ENCODE results near the gene TOPBP1. TPM values are rescaled to one million over a fixed set of nuclear protein-coding genes. Genes with fewer than 3 reads are reported as not detected.
"Not testable (repeated sequence)": the region's sequence is repeated elsewhere in the genome, so short reads cannot be mapped to it uniquely, and the experiment has no call there.

TOPBP1 gene
- total and polyA plus RNA-seq, 2 donors from 2014 or later, result 4.8 to 15.2 TPM

- no peaks in the 10 kb centered on the region for H3K27me3 ChIP-seq (ENCODE audit: control insufficient read depth, insufficient read depth, low read length)
- intact Hi-C loops (cut with DNase I), result no loop called here
- no peak overlapping the region for H3K9ac ChIP-seq (ENCODE audit: low read length in 3 of 3)
- no peak for TF ChIP-seq CTCF (IDR thresholded peaks at IDR 0.05; ENCODE audit: borderline replicate concordance, extremely low read depth, insufficient read depth)
- no peak overlapping the region for H3K4me3 ChIP-seq (ENCODE audit: low read length in 3 of 3)
- no peak for FAIRE-seq
- H3K9me3 ChIP-seq (ENCODE audit: control insufficient read depth in 2 of 3, insufficient read depth in 1 of 3, low read length in 3 of 3), result peaks cover 0 to 3% (median 0%) of the 10 kb centered on the region in 3 donors
- no peaks in the 10 kb centered on the region for H3K4me1 ChIP-seq (ENCODE audit: control insufficient read depth in 2 of 3, insufficient read depth in 2 of 3, low read depth in 1 of 3, low read length in 3 of 3)
- no peaks in the 10 kb centered on the region for H3K36me3 ChIP-seq (ENCODE audit: control insufficient read depth in 2 of 3, insufficient read depth in 3 of 3, low read length in 3 of 3)
- H3K27ac ChIP-seq (ENCODE audit: low read depth in 2 of 2, low read length in 2 of 2), result no peak overlapping the region
- no peak for DNase-seq
Measured at GRCh38 chr3:133563186-133563591, 98.6 kb downstream of the TOPBP1 start.

- TF ChIP-seq CTCF (IDR thresholded peaks at IDR 0.05; ENCODE audit: borderline replicate concordance, extremely low read depth, insufficient read depth), result no peak
- no peak overlapping the region for H3K27ac ChIP-seq (ENCODE audit: low read depth in 2 of 2, low read length in 2 of 2)
- FAIRE-seq (no peak), DNase-seq (no peak)
- peaks cover 0 to 3% (median 0%) of the 10 kb centered on the region in 3 donors for H3K9me3 ChIP-seq (ENCODE audit: control insufficient read depth in 2 of 3, insufficient read depth in 1 of 3, low read length in 3 of 3)
- no peak overlapping the region for H3K4me3 ChIP-seq (ENCODE audit: low read length in 3 of 3)
- H3K4me1 ChIP-seq (ENCODE audit: control insufficient read depth in 2 of 3, insufficient read depth in 2 of 3, low read depth in 1 of 3, low read length in 3 of 3), result no peaks in the 10 kb centered on the region
- no peaks in the 10 kb centered on the region for H3K36me3 ChIP-seq (ENCODE audit: control insufficient read depth in 2 of 3, insufficient read depth in 3 of 3, low read length in 3 of 3)
- H3K27me3 ChIP-seq (ENCODE audit: control insufficient read depth, insufficient read depth, low read length), result no peaks in the 10 kb centered on the region
- H3K9ac ChIP-seq (ENCODE audit: low read length in 3 of 3), result no peak overlapping the region
- intact Hi-C loops (cut with DNase I), result no loop called here
Measured at GRCh38 chr3:133562376-133562775, 99.4 kb downstream of the TOPBP1 start.

- H3K4me1 ChIP-seq (ENCODE audit: control insufficient read depth in 2 of 3, insufficient read depth in 2 of 3, low read depth in 1 of 3, low read length in 3 of 3), result no peaks in the 10 kb centered on the region
- intact Hi-C loops (cut with DNase I), result no loop called here
Measured at GRCh38 chr3:133561679-133562078, 100.1 kb downstream of the TOPBP1 start.

GRCh38 chr3:133551589-133551988 lies 110.2 kb downstream of the TOPBP1 start:
- H3K36me3 ChIP-seq (ENCODE audit: control insufficient read depth in 2 of 3, insufficient read depth in 3 of 3, low read length in 3 of 3); H3K4me1 ChIP-seq (ENCODE audit: control insufficient read depth in 2 of 3, insufficient read depth in 2 of 3, low read depth in 1 of 3, low read length in 3 of 3); intact Hi-C loops (cut with DNase I); H3K9ac ChIP-seq (ENCODE audit: low read length in 3 of 3); FAIRE-seq; H3K27me3 ChIP-seq (ENCODE audit: control insufficient read depth, insufficient read depth, low read length); H3K27ac ChIP-seq (ENCODE audit: low read depth in 2 of 2, low read length in 2 of 2); H3K9me3 ChIP-seq (ENCODE audit: control insufficient read depth in 2 of 3, insufficient read depth in 1 of 3, low read length in 3 of 3); DNase-seq; H3K4me3 ChIP-seq (ENCODE audit: low read length in 3 of 3): not testable (repeated sequence)

More at GRCh38 chr3:133561679-133562078, 100.1 kb downstream of the TOPBP1 start:
- DNase-seq (no peak), FAIRE-seq (no peak)
- Histone ChIP-seq H3K9ac (ENCODE audit: low read length in 3 of 3) (no peak overlapping the region), H3K9me3 (ENCODE audit: control insufficient read depth in 2 of 3, insufficient read depth in 1 of 3, low read length in 3 of 3) (peaks cover 0 to 3% (median 0%) of the 10 kb centered on the region in 3 donors), H3K4me3 (ENCODE audit: low read length in 3 of 3) (no peak overlapping the region), H3K27me3 (ENCODE audit: control insufficient read depth, insufficient read depth, low read length) (no peaks in the 10 kb centered on the region), H3K36me3 (ENCODE audit: control insufficient read depth in 2 of 3, insufficient read depth in 3 of 3, low read length in 3 of 3) (no peaks in the 10 kb centered on the region), H3K27ac (ENCODE audit: low read depth in 2 of 2, low read length in 2 of 2) (no peak overlapping the region)
- no peak for TF ChIP-seq CTCF (IDR thresholded peaks at IDR 0.05; ENCODE audit: borderline replicate concordance, extremely low read depth, insufficient read depth)

Other genes with a start within 250 kb of the TOPBP1 start
- 154 TPM for gene CDV3, start 88.3 kb downstream of the TOPBP1 start, total RNA-seq
- 53.2 TPM for gene CDV3, start 88.3 kb downstream of the TOPBP1 start, polyA plus RNA-seq (ENCODE audit: insufficient read depth, low read depth, low replicate concordance)
- 1.4 TPM for gene TF, start 84.5 kb upstream of the TOPBP1 start, total RNA-seq
- gene TF, start 84.5 kb upstream of the TOPBP1 start, polyA plus RNA-seq (ENCODE audit: insufficient read depth, low read depth, low replicate concordance), result 0.88 TPM
- 58.8 TPM for gene SRPRB, start 143.9 kb upstream of the TOPBP1 start, total RNA-seq
- gene SRPRB, start 143.9 kb upstream of the TOPBP1 start, polyA plus RNA-seq (ENCODE audit: insufficient read depth, low read depth, low replicate concordance), result 47.9 TPM
- gene RAB6B, start 233.9 kb upstream of the TOPBP1 start, total RNA-seq, result 17.7 TPM
- 6.6 TPM for gene RAB6B, start 233.9 kb upstream of the TOPBP1 start, polyA plus RNA-seq (ENCODE audit: insufficient read depth, low read depth, low replicate concordance)